ENCODE results near the gene GSDME.
"Not testable (repeated sequence)": the region's sequence is repeated elsewhere in the genome, so short reads cannot be mapped to it uniquely, and the experiment has no call there.

Gene GSDME

GRCh38 chr7:24757353-24758275 lies at the start of gene GSDME:
Gene GSDME (minus strand): TSS chr7:24757464. CDS start chr7:24749774, 7,690 bp downstream.
- DNase-seq, result no peak

- DNase-seq, result no peak
Observed at GRCh38 chr7:24802300-24802699, 45.0 kb upstream of the GSDME start.

- no peak for DNase-seq
Observed at GRCh38 chr7:24801883-24802282, 44.6 kb upstream of the GSDME start.

GRCh38 chr7:24800667-24801066 lies 43.4 kb upstream of the GSDME start:
- DNase-seq, result no peak

- no peak for DNase-seq
Observed at GRCh38 chr7:24800073-24800472, 42.8 kb upstream of the GSDME start.

GRCh38 chr7:24799506-24799905 lies 42.2 kb upstream of the GSDME start:
- no peak for DNase-seq

GRCh38 chr7:24798261-24798660 lies 41.0 kb upstream of the GSDME start:
- no peak for DNase-seq

GRCh38 chr7:24797270-24797669 lies 40.0 kb upstream of the GSDME start:
- no peak for DNase-seq

GRCh38 chr7:24795407-24795767 lies 38.1 kb upstream of the GSDME start:
- DNase-seq, result no peak

- DNase-seq, result not testable (repeated sequence)
Observed at GRCh38 chr7:24794751-24795406, 37.6 kb upstream of the GSDME start.

GRCh38 chr7:24793982-24794648 lies 36.9 kb upstream of the GSDME start:
- no peak for DNase-seq

GRCh38 chr7:24788961-24789576 lies 31.8 kb upstream of the GSDME start:
- DNase-seq, result no peak

GRCh38 chr7:24788075-24788474 lies 30.8 kb upstream of the GSDME start:
- DNase-seq, result no peak

- no peak for DNase-seq
Observed at GRCh38 chr7:24786941-24787340, 29.7 kb upstream of the GSDME start.

GRCh38 chr7:24786306-24786705 lies 29.0 kb upstream of the GSDME start:
- no peak for DNase-seq

- no peak for DNase-seq
Observed at GRCh38 chr7:24784277-24784676, 27.0 kb upstream of the GSDME start.

GRCh38 chr7:24783698-24784097 lies 26.4 kb upstream of the GSDME start:
- DNase-seq, result no peak

- no peak for DNase-seq
Observed at GRCh38 chr7:24781106-24781505, 23.8 kb upstream of the GSDME start.

GRCh38 chr7:24779283-24779655 lies 22.0 kb upstream of the GSDME start:
- no peak for DNase-seq

GRCh38 chr7:24778543-24779282 lies 21.4 kb upstream of the GSDME start:
- no peak for DNase-seq

GRCh38 chr7:24777806-24778205 lies 20.5 kb upstream of the GSDME start:
- DNase-seq, result no peak

GRCh38 chr7:24773646-24774045 lies 16.4 kb upstream of the GSDME start:
- no peak for DNase-seq

- no peak for DNase-seq
Observed at GRCh38 chr7:24769851-24770250, 12.6 kb upstream of the GSDME start.

All from RPMI8226 (cell line).